ENCODE measurements around the gene NUF2. TPM values are rescaled to one million over a fixed set of nuclear protein-coding genes. Genes with fewer than 3 reads are reported as not detected.

The NUF2 gene
- total RNA-seq, 4 donors from 2014 or later = 2.9 to 13.4 (median 8.2) TPM

- WGBS, 2 donors = 54% methylated on average over 1 of the region's 1 CpG; no CpG with 5 or more reads in 1 of the 2 donors
- Histone ChIP-seq H3K4me3 (no peak overlapping the region), H3K4me1 (no peaks in the 10 kb centered on the region), H3K9me3 (no peaks in the 10 kb centered on the region), H3K36me3 (peaks cover 0 to under 1% (median 0%) of the 10 kb centered on the region in 3 donors), H3K27me3 (no peaks in the 10 kb centered on the region), H3K27ac (no peak overlapping the region)
- DNase-seq = no peak
- intact Hi-C loops (cut with DNase I) = no loop called here
- TF ChIP-seq POLR2A (IDR thresholded peaks at IDR 0.05) (no peak), CTCF (IDR thresholded peaks at IDR 0.05) (no peak)
Measured at GRCh38 chr1:163298365-163298764, 23.4 kb upstream of the NUF2 start.

DNA sequence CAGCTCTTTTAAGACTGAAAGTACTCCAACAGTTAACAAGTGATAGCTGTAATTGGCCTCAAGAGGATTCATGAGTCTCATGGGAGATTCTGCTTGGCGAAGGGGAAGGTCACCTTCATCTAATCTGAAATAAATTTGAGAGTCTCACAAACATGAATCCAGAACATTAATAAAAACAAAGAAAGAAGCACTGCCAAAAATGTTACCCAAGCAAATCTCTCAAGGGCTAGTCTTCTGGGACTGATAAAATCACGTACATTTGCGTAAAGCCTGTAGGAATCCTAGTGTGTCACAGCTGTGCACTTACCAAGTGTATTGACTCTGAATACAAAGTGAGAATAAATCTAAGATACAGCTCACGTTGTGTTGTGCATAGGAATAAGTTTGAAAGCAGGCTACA, 21.2 kb upstream of the NUF2 start:
- no peaks in the 10 kb centered on the region for H3K4me1 ChIP-seq
- H3K27me3 ChIP-seq = no peaks in the 10 kb centered on the region
- intact Hi-C loops (cut with DNase I) = no loop called here
- peaks cover 0 to 10% (median 0%) of the 10 kb centered on the region in 3 donors for H3K36me3 ChIP-seq
- no peak for DNase-seq
- no peaks in the 10 kb centered on the region for H3K9me3 ChIP-seq
- no peak for TF ChIP-seq POLR2A (IDR thresholded peaks at IDR 0.05)
- TF ChIP-seq CTCF (IDR thresholded peaks at IDR 0.05) = no peak
- no peak overlapping the region for H3K4me3 ChIP-seq
- H3K27ac ChIP-seq = no peak overlapping the region
- WGBS, 2 donors = 82 to 88% methylated on average over 4 of the region's 4 CpGs

- Histone ChIP-seq H3K4me1 (no peaks in the 10 kb centered on the region), H3K36me3 (peaks cover 0 to 10% (median 0%) of the 10 kb centered on the region in 3 donors), H3K27ac (no peak overlapping the region), H3K4me3 (no peak overlapping the region), H3K27me3 (no peaks in the 10 kb centered on the region), H3K9me3 (no peaks in the 10 kb centered on the region)
- WGBS, 2 donors = 83 to 100% methylated on average over 4 to 5 of the region's 5 CpGs
- TF ChIP-seq POLR2A (IDR thresholded peaks at IDR 0.05) (no peak), CTCF (IDR thresholded peaks at IDR 0.05) (no peak)
- intact Hi-C loops (cut with DNase I) = no loop called here
- no peak for DNase-seq
Measured at GRCh38 chr1:163303561-163303960, 18.2 kb upstream of the NUF2 start.

DNA sequence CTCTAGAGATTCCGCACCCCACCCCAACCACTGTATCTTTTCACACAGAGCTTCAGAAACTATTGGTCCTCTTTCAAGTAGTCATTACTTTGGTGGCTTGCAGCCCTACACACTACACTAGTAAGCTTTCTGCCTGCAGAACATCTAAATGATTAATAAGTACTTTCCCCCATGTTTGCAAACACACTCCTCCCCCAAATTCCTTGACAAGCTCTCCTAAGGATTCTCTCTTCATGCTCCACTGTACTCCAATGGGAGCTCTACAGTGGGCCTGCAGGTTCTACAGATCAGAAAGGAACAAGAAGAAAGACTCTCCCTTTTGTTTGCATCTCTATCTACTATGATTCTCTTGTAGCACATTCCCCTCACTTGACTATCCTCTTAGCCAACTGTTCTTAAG, 16.3 kb upstream of the NUF2 start:
- DNase-seq = no peak
- WGBS, 2 donors = 95 to 100% methylated on average over 1 of the region's 1 CpG
- Histone ChIP-seq H3K9me3 (no peaks in the 10 kb centered on the region), H3K27me3 (no peaks in the 10 kb centered on the region), H3K27ac (no peak overlapping the region), H3K36me3 (peaks cover 0 to 10% (median 0%) of the 10 kb centered on the region in 3 donors), H3K4me3 (no peak overlapping the region), H3K4me1 (no peaks in the 10 kb centered on the region)
- intact Hi-C loops (cut with DNase I) = no loop called here
- TF ChIP-seq CTCF (IDR thresholded peaks at IDR 0.05) = no peak
- no peak for TF ChIP-seq POLR2A (IDR thresholded peaks at IDR 0.05)

- Histone ChIP-seq H3K27me3 (no peaks in the 10 kb centered on the region), H3K9me3 (no peaks in the 10 kb centered on the region), H3K4me1 (no peaks in the 10 kb centered on the region), H3K36me3 (peaks cover 0 to 10% (median 0%) of the 10 kb centered on the region in 3 donors), H3K27ac (no peak overlapping the region), H3K4me3 (no peak overlapping the region)
- no peak for DNase-seq
- no peak for TF ChIP-seq CTCF (IDR thresholded peaks at IDR 0.05)
- no peak for TF ChIP-seq POLR2A (IDR thresholded peaks at IDR 0.05)
- 86 to 88% methylated on average over 5 of the region's 5 CpGs for WGBS, 2 donors
- intact Hi-C loops (cut with DNase I) = no loop called here
Measured at GRCh38 chr1:163307479-163308171, 14.1 kb upstream of the NUF2 start.
